K562 (cell line): ENCODE data around the gene OR10A3. TPM values are rescaled to one million over a fixed set of nuclear protein-coding genes. Genes with fewer than 3 reads are reported as not detected.

ENCODE experiments used
- ATAC-seq: fragments of 200-7000 bp; cut with Tn5 transposase; 3 replicates; pipeline ENCODE4 v1.9.1; 2020; ENCODE audit warnings: moderate library complexity
- BruUV-seq: library from RNA; stranded (reverse); fragments of 400-500 nt; replicated peaks from 2 replicates; lab custom pipeline; 2021; lab: Mats Ljungman, UMichigan
- CTCF ChIA-PET: fragments of 300-600 bp; formaldehyde crosslinking; extraction: SDS; loops from one replicate; lab custom pipeline; 2021; ENCODE audit warnings: low intra/inter-chr PET ratio; lab: Yijun Ruan, JAX
- POLR2A ChIA-PET: fragments of 300-600, 350-650 bp; sonication (Branson Sonifier 250); formaldehyde crosslinking; extraction: SDS; loops from one replicate; lab custom pipeline; 2021; ENCODE audit warnings: antibody characterized with exemption, inconsistent platforms; lab: Yijun Ruan, JAX
- DNase-seq, 4 experiments: peaks; one replicate each; pipeline versions ENCODE4 v3.0.0 to v3.0.0-alpha.2; 2011 to 2018; ENCODE audit warnings: low spot score in 3 of 4, mixed read lengths in 3 of 4; ENCODE audit errors: extremely low read depth in 1 of 4
- FAIRE-seq: peaks from 2 replicates; lab custom pipeline; 2011; peaks lifted over from hg19 to GRCh38; lab: Jason Lieb, UNC
- H2AFZ ChIP-seq: 2 replicates; pipeline ENCODE4 v1.6.0; 2011; ENCODE audit warnings: low read depth, low read length, control low read depth, inconsistent platforms
- H3K27ac ChIP-seq: fragments of 200-600 bp; 3 replicates; pipeline ENCODE4 v1.8.0; 2011; ENCODE audit warnings: low read depth, mild to moderate bottlenecking, control low read depth, inconsistent platforms, low read length, moderate library complexity, mixed read lengths; ENCODE audit errors: extremely low read depth
- H3K27me3 ChIP-seq, 2 experiments: fragments of 300-600 bp in 1 of 2; 2 replicates in 1 of 2; 3 replicates in 1 of 2; pipeline versions ENCODE4 v1.6.0 to v1.8.0; 2011; ENCODE audit warnings: inconsistent platforms in 2 of 2, low read length in 2 of 2, mild to moderate bottlenecking in 1 of 2, mixed read lengths in 1 of 2, moderate library complexity in 1 of 2; ENCODE audit not compliant: control insufficient read depth in 2 of 2, insufficient read depth in 2 of 2
- H3K36me3 ChIP-seq: fragments of 300-600 bp; 3 replicates; pipeline ENCODE4 v1.8.0; 2011; ENCODE audit warnings: mild to moderate bottlenecking, low read length, inconsistent platforms; ENCODE audit not compliant: control insufficient read depth, insufficient read depth
- H3K4me1 ChIP-seq, 2 experiments: fragments of 200-600 bp in 1 of 2; replicated peaks in 1 of 2; 2 replicates in 1 of 2; 3 replicates in 1 of 2; pipeline versions ENCODE4 v1.5.1 to v1.8.0; 2011; ENCODE audit warnings: inconsistent platforms in 2 of 2, low read length in 2 of 2, mild to moderate bottlenecking in 1 of 2, mixed read lengths in 1 of 2, moderate library complexity in 1 of 2; ENCODE audit not compliant: control insufficient read depth in 2 of 2, insufficient read depth in 2 of 2
- H3K4me2 ChIP-seq: 2 replicates; pipeline ENCODE4 v1.6.1; 2011; ENCODE audit warnings: low read length, control low read depth, inconsistent platforms, mixed read lengths; ENCODE audit not compliant: insufficient read depth
- H3K4me3 ChIP-seq: fragments of 200-600 bp; sonication (generic), shearing (Covaris generic); 2 replicates; pipeline ENCODE4 v1.5.1; 2016; ENCODE audit warnings: control low read depth, inconsistent platforms
- H3K79me2 ChIP-seq: fragments of 200-600 bp; 3 replicates; pipeline ENCODE4 v1.8.0; 2011; ENCODE audit warnings: low read length, inconsistent platforms; ENCODE audit not compliant: control insufficient read depth, insufficient read depth
- H3K9ac ChIP-seq, 2 experiments: 2 replicates each; pipeline versions ENCODE4 v1.6.0 to v1.6.1; 2011; ENCODE audit warnings: low read depth in 2 of 2, low read length in 2 of 2, control low read depth in 1 of 2, inconsistent platforms in 1 of 2, mild to moderate bottlenecking in 1 of 2, mixed read lengths in 1 of 2; ENCODE audit not compliant: insufficient read depth in 1 of 2
- H3K9me1 ChIP-seq: one replicate; pipeline ENCODE4 v1.6.0; 2011; ENCODE audit warnings: inconsistent platforms, mild to moderate bottlenecking, low read length, moderate library complexity; ENCODE audit not compliant: control insufficient read depth, insufficient read depth
- H3K9me3 ChIP-seq: replicated peaks from 2 replicates; pipeline ENCODE4 v1.5.1; 2011; ENCODE audit warnings: low read depth, low read length, inconsistent platforms; ENCODE audit not compliant: control insufficient read depth, insufficient read depth
- H4K20me1 ChIP-seq: replicated peaks from 2 replicates; pipeline ENCODE4 v1.6.1; 2011; ENCODE audit warnings: low read length, inconsistent platforms, mixed read lengths; ENCODE audit not compliant: control insufficient read depth, insufficient read depth
- HMGXB4 ChIP-seq: sonication (generic); formaldehyde crosslinking; IDR thresholded peaks from 2 replicates; pipeline ENCODE4 v1.8.1; 2023; ENCODE audit warnings: mild to moderate bottlenecking, missing genetic modification reagents
- TRIM28 ChIP-seq: fragments of 450-650 bp; IDR thresholded peaks from 2 replicates; pipeline ENCODE4 v1.6.1; 2017
- ZBTB2 ChIP-seq: fragments of 450-650 bp; IDR thresholded peaks from 2 replicates; pipeline ENCODE4 v1.6.1; 2016; ENCODE audit warnings: antibody characterized with exemption
- ZFP1 ChIP-seq: fragments of 450-650 bp; formaldehyde crosslinking; IDR thresholded peaks from 2 replicates; pipeline ENCODE4 v1.4.0; 2020; ENCODE audit warnings: mild to moderate bottlenecking, mixed read lengths
- WGBS: fragments of 100-300 bp; shearing (Covaris generic); methylation state at CpG from one replicate; pipeline ENCODE4 v1.1.6; 2016; ENCODE audit warnings: low coverage, mixed read lengths; ENCODE audit not compliant: insufficient coverage; ENCODE audit errors: missing lambda C conversion rate; 5-methylcytosine and 5-hydroxymethylcytosine counted together
- in situ Hi-C: fragments of 300-500 bp; cut with MboI; formaldehyde crosslinking; loops from 4 replicates; pipeline ENCODE4 v1.15.0; 2018; ENCODE audit warnings: inconsistent platforms, mixed read lengths
- intact Hi-C: fragments of 100-400 bp; cut with micrococcal nuclease; formaldehyde crosslinking; loops from 2 replicates; pipeline ENCODE4 v1.14.2; 2022
- polyA plus RNA-seq, 8 experiments: library from polyadenylated mRNA; depleted of rRNA in 4 of 8; stranded (reverse) in 5 of 8; unstranded in 3 of 8; fragments of >200 nt; fragmentation: Nextera tagmentation in 2 of 8; fragmentation: Illumina TruSeq in 1 of 8; extraction: Ambion mirVana in 2 of 8; extraction: Trizol in 1 of 8; gene quantifications; 2 replicates each; pipeline versions ENCODE4 v1.2.1 to v1.2.3, GENCODE V29; 2011 to 2014; ENCODE audit warnings: inconsistent platforms in 1 of 8, missing spikeins in 1 of 8
- total RNA-seq, 7 experiments: library from RNA; depleted of rRNA in 6 of 7; stranded (reverse); fragments of >200 nt in 6 of 7; fragmentation: Illumina TruSeq in 2 of 7; extraction: Trizol in 2 of 7; gene quantifications; 2 replicates each; pipeline versions ENCODE4 v1.2.1 to v1.2.3, GENCODE V29; 2011 to 2021; ENCODE audit warnings: low replicate concordance in 1 of 7

Gene OR10A3
- total and polyA plus RNA-seq, 9 of the 15 experiments (the other 6 are each of a cell fraction or from before 2014, with no cell fraction given) = not detected

- ATAC-seq (no peak), FAIRE-seq (no peak)
- no peak overlapping the region for H3K9ac ChIP-seq
- H2AFZ ChIP-seq = no peak overlapping the region
- no peaks in the 10 kb centered on the region for H3K4me1 ChIP-seq
- 0% methylated on average over 6 of the region's 6 CpGs for WGBS
- no peaks in the 10 kb centered on the region for H3K27me3 ChIP-seq
- no TSS peak for BruUV-seq
- intact Hi-C loops = no loop called here
- in situ Hi-C loops = loop anchor here (10.0 kb wide), 1 partner anchor 204 kb away; no protein-coding TSS in a partner anchor
- ChIA-PET CTCF (no interaction called here), POLR2A (no interaction called here)
- TF ChIP-seq ZBTB2 (no peak), HMGXB4 (CRISPR knock-in tag) (no peak), ZFP1 (CRISPR knock-in tag) (no peak), TRIM28 (no peak)
- TF ChIP-seq, all 486 proteins: peak for 0
- H3K9me1 ChIP-seq = no peaks in the 10 kb centered on the region
- H4K20me1 ChIP-seq = no peaks in the 10 kb centered on the region
- H3K79me2 ChIP-seq = no peaks in the 10 kb centered on the region
- no peak overlapping the region for H3K4me3 ChIP-seq
- no peaks in the 10 kb centered on the region for H3K36me3 ChIP-seq
- no peaks in the 10 kb centered on the region for H3K9me3 ChIP-seq
- H3K4me2 ChIP-seq = no peak overlapping the region
- DNase-seq = no peak
- H3K27ac ChIP-seq = no peak overlapping the region
Measured at GRCh38 chr11:7890417-7891172, 50.9 kb downstream of the OR10A3 start.
